ENCODE measurements around the gene SUN5. TPM values are rescaled to one million over a fixed set of nuclear protein-coding genes. Genes with fewer than 3 reads are reported as not detected.
A peak's percentile ranks its signal among the peaks of the same experiment; 100 is the strongest.

Gene SUN5
- total and polyA plus RNA-seq, 7 experiments from 2014 or later = not detected

- ATAC-seq (no peak), DNase-seq (no peak)
- peak overlapping the region in 1 of 9 donors; percentile 22 for H3K27ac Mint-ChIP-seq
- H3K9me3 ChIP-seq (ENCODE audit: control insufficient read depth in 2 of 3, low read length in 3 of 3) = peaks cover 0 to 4% (median 0%) of the 10 kb centered on the region in 3 experiments
- no peaks in the 10 kb centered on the region for H3K27me3 Mint-ChIP-seq
- no peaks in the 10 kb centered on the region for H3K36me3 ChIP-seq (ENCODE audit: control insufficient read depth in 2 of 3, insufficient read depth in 3 of 3, low read length in 3 of 3)
- peaks cover 0 to 9% (median 1%) of the 10 kb centered on the region in 11 donors for H3K9me3 Mint-ChIP-seq
- no peaks in the 10 kb centered on the region for H3K27me3 ChIP-seq (ENCODE audit: control insufficient read depth in 2 of 2, insufficient read depth in 2 of 2, low read length in 2 of 2)
- H3K4me3 ChIP-seq (ENCODE audit: low read length) = no peak overlapping the region
- intact Hi-C loops (cut with micrococcal nuclease) = no loop called here
- H3K4me1 ChIP-seq (ENCODE audit: control insufficient read depth in 2 of 2, insufficient read depth in 2 of 2, low read length in 2 of 2) = no peaks in the 10 kb centered on the region
- POLR2A ChIA-PET = no interaction called here
- H3K27ac ChIP-seq (ENCODE audit: low read depth, low read length) = no peak overlapping the region
- no peak overlapping the region for H3K4me3 Mint-ChIP-seq
- peaks cover 0 to 7% (median 1%) of the 10 kb centered on the region in 5 donors for H3K36me3 Mint-ChIP-seq
- CTCF ChIA-PET = no interaction called here
- H3K4me1 Mint-ChIP-seq = peaks cover 0 to 5% (median 0%) of the 10 kb centered on the region in 7 donors
Observed at GRCh38 chr20:33027769-33028751, 23.8 kb upstream of the SUN5 start.

GRCh38 chr20:33026779-33027759 lies 22.8 kb upstream of the SUN5 start:
- intact Hi-C loops (cut with micrococcal nuclease) = no loop called here
- CTCF ChIA-PET = no interaction called here
- H3K36me3 Mint-ChIP-seq = no peaks in the 10 kb centered on the region

GRCh38 chr20:33026072-33026778 lies 22.0 kb upstream of the SUN5 start:
- Mint-ChIP-seq H3K9me3 (no peaks in the 10 kb centered on the region), H3K4me3 (no peak overlapping the region), H3K36me3 (no peaks in the 10 kb centered on the region), H3K27ac (no peak overlapping the region), H3K4me1 (peaks cover 0 to 8% (median 0%) of the 10 kb centered on the region in 7 donors), H3K27me3 (no peaks in the 10 kb centered on the region)
- H3K27me3 ChIP-seq (ENCODE audit: control insufficient read depth in 2 of 2, insufficient read depth in 2 of 2, low read length in 2 of 2) = no peaks in the 10 kb centered on the region
- H3K27ac ChIP-seq (ENCODE audit: low read depth, low read length) = no peak overlapping the region
- DNase-seq (no peak), ATAC-seq (no peak)
- no peaks in the 10 kb centered on the region for H3K9me3 ChIP-seq (ENCODE audit: control insufficient read depth in 2 of 3, low read length in 3 of 3)
- no peaks in the 10 kb centered on the region for H3K36me3 ChIP-seq (ENCODE audit: control insufficient read depth in 2 of 3, insufficient read depth in 3 of 3, low read length in 3 of 3)
- POLR2A ChIA-PET = no interaction called here
- no peak overlapping the region for H3K4me3 ChIP-seq (ENCODE audit: low read length)
- CTCF ChIA-PET = no interaction called here
- H3K4me1 ChIP-seq (ENCODE audit: control insufficient read depth in 2 of 2, insufficient read depth in 2 of 2, low read length in 2 of 2) = no peaks in the 10 kb centered on the region
- intact Hi-C loops (cut with micrococcal nuclease) = no loop called here

More at GRCh38 chr20:33026779-33027759, 22.8 kb upstream of the SUN5 start:
- DNase-seq (no peak), ATAC-seq (no peak)
- H3K4me1 ChIP-seq (ENCODE audit: control insufficient read depth in 2 of 2, insufficient read depth in 2 of 2, low read length in 2 of 2) = no peaks in the 10 kb centered on the region
- H3K4me3 ChIP-seq (ENCODE audit: low read length) = no peak overlapping the region
- Mint-ChIP-seq H3K9me3 (no peaks in the 10 kb centered on the region), H3K27me3 (no peaks in the 10 kb centered on the region), H3K4me3 (no peak overlapping the region), H3K4me1 (peaks cover 0 to 3% (median 0%) of the 10 kb centered on the region in 7 donors), H3K27ac (no peak overlapping the region)
- POLR2A ChIA-PET = no interaction called here
- no peak overlapping the region for H3K27ac ChIP-seq (ENCODE audit: low read depth, low read length)
- H3K27me3 ChIP-seq (ENCODE audit: control insufficient read depth in 2 of 2, insufficient read depth in 2 of 2, low read length in 2 of 2) = no peaks in the 10 kb centered on the region
- no peaks in the 10 kb centered on the region for H3K36me3 ChIP-seq (ENCODE audit: control insufficient read depth in 2 of 3, insufficient read depth in 3 of 3, low read length in 3 of 3)
- H3K9me3 ChIP-seq (ENCODE audit: control insufficient read depth in 2 of 3, low read length in 3 of 3) = no peaks in the 10 kb centered on the region

- intact Hi-C loops (cut with micrococcal nuclease) = no loop called here
- Histone ChIP-seq H3K4me3 (ENCODE audit: low read length) (no peak overlapping the region), H3K27ac (ENCODE audit: low read depth, low read length) (no peak overlapping the region), H3K9me3 (ENCODE audit: control insufficient read depth in 2 of 3, low read length in 3 of 3) (no peaks in the 10 kb centered on the region), H3K36me3 (ENCODE audit: control insufficient read depth in 2 of 3, insufficient read depth in 3 of 3, low read length in 3 of 3) (no peaks in the 10 kb centered on the region), H3K27me3 (ENCODE audit: control insufficient read depth in 2 of 2, insufficient read depth in 2 of 2, low read length in 2 of 2) (no peaks in the 10 kb centered on the region), H3K4me1 (ENCODE audit: control insufficient read depth in 2 of 2, insufficient read depth in 2 of 2, low read length in 2 of 2) (no peaks in the 10 kb centered on the region)
- ATAC-seq (no peak), DNase-seq (no peak)
- ChIA-PET POLR2A (no interaction called here), CTCF (no interaction called here)
- H3K27ac Mint-ChIP-seq = no peak overlapping the region
- no peaks in the 10 kb centered on the region for H3K27me3 Mint-ChIP-seq
- H3K9me3 Mint-ChIP-seq = no peaks in the 10 kb centered on the region
- H3K4me3 Mint-ChIP-seq = no peak overlapping the region
- H3K4me1 Mint-ChIP-seq = peaks cover 0 to 8% (median 0%) of the 10 kb centered on the region in 7 donors
- no peaks in the 10 kb centered on the region for H3K36me3 Mint-ChIP-seq
Observed at GRCh38 chr20:33025318-33025876, 21.2 kb upstream of the SUN5 start.

GRCh38 chr20:33024609-33025317 lies 20.5 kb upstream of the SUN5 start:
- H3K4me3 ChIP-seq (ENCODE audit: low read length) = no peak overlapping the region
- DNase-seq = no peak
- no peaks in the 10 kb centered on the region for H3K9me3 ChIP-seq (ENCODE audit: control insufficient read depth in 2 of 3, low read length in 3 of 3)
- Mint-ChIP-seq H3K27me3 (no peaks in the 10 kb centered on the region), H3K4me1 (peaks cover 0 to 8% (median 0%) of the 10 kb centered on the region in 7 donors), H3K9me3 (no peaks in the 10 kb centered on the region), H3K27ac (no peak overlapping the region), H3K36me3 (no peaks in the 10 kb centered on the region), H3K4me3 (no peak overlapping the region)
- H3K4me1 ChIP-seq (ENCODE audit: control insufficient read depth in 2 of 2, insufficient read depth in 2 of 2, low read length in 2 of 2) = no peaks in the 10 kb centered on the region
- no peaks in the 10 kb centered on the region for H3K36me3 ChIP-seq (ENCODE audit: control insufficient read depth in 2 of 3, insufficient read depth in 3 of 3, low read length in 3 of 3)
- POLR2A ChIA-PET = no interaction called here
- H3K27ac ChIP-seq (ENCODE audit: low read depth, low read length) = no peak overlapping the region
- H3K27me3 ChIP-seq (ENCODE audit: control insufficient read depth in 2 of 2, insufficient read depth in 2 of 2, low read length in 2 of 2) = no peaks in the 10 kb centered on the region
- ATAC-seq = no peak
- intact Hi-C loops (cut with micrococcal nuclease) = no loop called here
- CTCF ChIA-PET = no interaction called here

- no peak for ATAC-seq
- H3K4me1 Mint-ChIP-seq = peaks cover 0 to 8% (median 0%) of the 10 kb centered on the region in 7 donors
- no peaks in the 10 kb centered on the region for H3K27me3 Mint-ChIP-seq
- H3K27me3 ChIP-seq (ENCODE audit: control insufficient read depth in 2 of 2, insufficient read depth in 2 of 2, low read length in 2 of 2) = no peaks in the 10 kb centered on the region
- no peak overlapping the region for H3K4me3 Mint-ChIP-seq
- no peak overlapping the region for H3K27ac ChIP-seq (ENCODE audit: low read depth, low read length)
- DNase-seq = no peak
- intact Hi-C loops (cut with micrococcal nuclease) = no loop called here
- H3K9me3 ChIP-seq (ENCODE audit: control insufficient read depth in 2 of 3, low read length in 3 of 3) = no peaks in the 10 kb centered on the region
- H3K4me3 ChIP-seq (ENCODE audit: low read length) = no peak overlapping the region
- CTCF ChIA-PET = no interaction called here
- H3K36me3 ChIP-seq (ENCODE audit: control insufficient read depth in 2 of 3, insufficient read depth in 3 of 3, low read length in 3 of 3) = no peaks in the 10 kb centered on the region
- no peaks in the 10 kb centered on the region for H3K9me3 Mint-ChIP-seq
- H3K4me1 ChIP-seq (ENCODE audit: control insufficient read depth in 2 of 2, insufficient read depth in 2 of 2, low read length in 2 of 2) = no peaks in the 10 kb centered on the region
- POLR2A ChIA-PET = no interaction called here
- H3K27ac Mint-ChIP-seq = no peak overlapping the region
- no peaks in the 10 kb centered on the region for H3K36me3 Mint-ChIP-seq
Observed at GRCh38 chr20:33024243-33024560, 20.0 kb upstream of the SUN5 start.

All from naive thymus-derived CD4-positive, alpha-beta T cell (primary cell).